Astrocyte (in vitro differentiated cells and primary cell): ENCODE results near the gene DNAJA1. TPM values are rescaled to one million over a fixed set of nuclear protein-coding genes. Genes with fewer than 3 reads are reported as not detected.
A peak's percentile ranks its signal among the peaks of the same experiment; 100 is the strongest.

Source experiments
- DNase-seq: peaks from one replicate; pipeline ENCODE4 v3.0.0-alpha.2; 2010; ENCODE audit warnings: low read depth
- FAIRE-seq: peaks from 2 replicates; lab custom pipeline; 2011; peaks lifted over from hg19 to GRCh38; lab: Jason Lieb, UNC
- H2AFZ ChIP-seq: 2 replicates; pipeline ENCODE4 v1.6.0; 2012; ENCODE audit warnings: low read depth, low read length, inconsistent platforms
- H3K27ac ChIP-seq: 2 replicates; pipeline ENCODE4 v1.5.1; 2011; ENCODE audit warnings: low read depth, low read length, inconsistent platforms
- H3K27me3 ChIP-seq: 2 replicates; pipeline ENCODE4 v1.6.0; 2011; ENCODE audit warnings: low read length, inconsistent platforms; ENCODE audit not compliant: insufficient read depth
- H3K36me3 ChIP-seq: 2 replicates; pipeline ENCODE4 v1.5.1; 2011; ENCODE audit warnings: low read length, inconsistent platforms; ENCODE audit not compliant: insufficient read depth
- H3K4me1 ChIP-seq: 2 replicates; pipeline ENCODE4 v1.5.1; 2011; ENCODE audit warnings: low read length, inconsistent platforms; ENCODE audit not compliant: insufficient read depth
- H3K4me2 ChIP-seq: 2 replicates; pipeline ENCODE4 v1.6.0; 2012; ENCODE audit warnings: low read length, inconsistent platforms
- H3K4me3 ChIP-seq: 2 replicates; pipeline ENCODE4 v1.5.1; 2011; ENCODE audit warnings: low read depth, mild to moderate bottlenecking, low read length, inconsistent platforms; ENCODE audit not compliant: insufficient read depth
- H3K79me2 ChIP-seq: 2 replicates; pipeline ENCODE4 v1.6.0; 2012; ENCODE audit warnings: mild to moderate bottlenecking, low read length, inconsistent platforms; ENCODE audit not compliant: insufficient read depth
- H3K9ac ChIP-seq: 2 replicates; pipeline ENCODE4 v1.6.0; 2012; ENCODE audit warnings: mild to moderate bottlenecking, low read length, inconsistent platforms
- H3K9me3 ChIP-seq: 2 replicates; pipeline ENCODE4 v1.5.1; 2012; ENCODE audit warnings: low read depth, mild to moderate bottlenecking, low read length, inconsistent platforms; ENCODE audit not compliant: insufficient read depth
- H4K20me1 ChIP-seq: 2 replicates; pipeline ENCODE4 v1.6.0; 2012; ENCODE audit warnings: low read length, inconsistent platforms; ENCODE audit not compliant: insufficient read depth
- H3K27ac Mint-ChIP-seq: one replicate; pipeline ENCODE4 v1.8.0; 2021; ENCODE audit warnings: mild to moderate bottlenecking, mixed read lengths; ENCODE audit not compliant: unreplicated experiment
- H3K27me3 Mint-ChIP-seq: one replicate; pipeline ENCODE4 v1.8.0; 2021; ENCODE audit warnings: low read depth, mixed read lengths; ENCODE audit not compliant: unreplicated experiment
- H3K36me3 Mint-ChIP-seq: one replicate; pipeline ENCODE4 v1.8.0; 2021; ENCODE audit warnings: low read depth, mixed read lengths; ENCODE audit not compliant: unreplicated experiment
- H3K4me1 Mint-ChIP-seq: one replicate; pipeline ENCODE4 v1.8.0; 2021; ENCODE audit warnings: low read depth, mixed read lengths; ENCODE audit not compliant: unreplicated experiment
- H3K4me3 Mint-ChIP-seq: one replicate; pipeline ENCODE4 v1.8.0; 2021; ENCODE audit warnings: mild to moderate bottlenecking, moderate library complexity, mixed read lengths; ENCODE audit not compliant: unreplicated experiment
- H3K9me3 Mint-ChIP-seq: one replicate; pipeline ENCODE4 v1.8.0; 2021; ENCODE audit warnings: mild to moderate bottlenecking, mixed read lengths; ENCODE audit not compliant: unreplicated experiment
- CTCF ChIP-seq: IDR thresholded peaks from 2 replicates; pipeline ENCODE4 v1.5.1; 2011; ENCODE audit warnings: low read depth, mild to moderate bottlenecking, inconsistent platforms, low read length, moderate library complexity; ENCODE audit not compliant: insufficient read depth
- EZH2 ChIP-seq: IDR thresholded peaks from 2 replicates; pipeline ENCODE4 v1.6.1; 2012; ENCODE audit warnings: mild to moderate bottlenecking, low read length, inconsistent platforms; ENCODE audit not compliant: insufficient read depth
- total RNA-seq: library from RNA; stranded (reverse); gene quantifications from 2 replicates; pipeline ENCODE4 v1.2.1, GENCODE V29; 2021

Gene DNAJA1
- total RNA-seq, 1 donor from 2014 or later, result 277 TPM

- H3K27me3 ChIP-seq, result no peaks in the 10 kb centered on the region
- H3K9me3 Mint-ChIP-seq, result no peaks in the 10 kb centered on the region
- peak within 1 kb of the TSS; percentile 93 for H2AFZ ChIP-seq
- H3K79me2 ChIP-seq, result peaks cover 47% of the 10 kb centered on the region
- H3K9me3 ChIP-seq, result no peaks in the 10 kb centered on the region
- peaks cover 8% of the 10 kb centered on the region for H3K36me3 Mint-ChIP-seq
- H3K4me3 ChIP-seq, result peak within 1 kb of the TSS; percentile 92
- peak; percentile 23 for FAIRE-seq
- peak within 1 kb of the TSS; percentile 97 for H3K4me2 ChIP-seq
- H3K4me1 ChIP-seq, result peaks cover 7% of the 10 kb centered on the region
- peak within 1 kb of the TSS; percentile 99 for H3K9ac ChIP-seq
- H3K27me3 Mint-ChIP-seq, result no peaks in the 10 kb centered on the region
- H3K27ac Mint-ChIP-seq, result peak within 1 kb of the TSS; percentile 99
- H3K4me3 Mint-ChIP-seq, result peak within 1 kb of the TSS; percentile 99
- H3K27ac ChIP-seq, result peak within 1 kb of the TSS; percentile 97
- peak; percentile 92 for DNase-seq
- H3K36me3 ChIP-seq, result peaks cover 3% of the 10 kb centered on the region
- H3K4me1 Mint-ChIP-seq, result peaks cover 3% of the 10 kb centered on the region
- peaks cover 16% of the 10 kb centered on the region for H4K20me1 ChIP-seq
- no peak for TF ChIP-seq CTCF
- TF ChIP-seq EZH2, result no peak
Measured at GRCh38 chr9:33076046-33077004, 51.3 kb downstream of the DNAJA1 start, which contains the start of gene SMU1. SMU1 (minus strand) TSS chr9:33076674; CDS start chr9:33076608, 66 bp downstream.

GRCh38 chr9:33080534-33080933 is 55.5 kb downstream of the DNAJA1 start:
- no peak for DNase-seq

More at GRCh38 chr9:33080534-33080933, 55.5 kb downstream of the DNAJA1 start:
- peak overlapping the region; percentile 68 for H3K9ac ChIP-seq
- no peak for FAIRE-seq
- H3K27me3 ChIP-seq, result no peaks in the 10 kb centered on the region
- H3K9me3 ChIP-seq, result no peaks in the 10 kb centered on the region
- H3K36me3 Mint-ChIP-seq, result peaks cover 4% of the 10 kb centered on the region
- peaks cover 10% of the 10 kb centered on the region for H3K79me2 ChIP-seq
- H3K27me3 Mint-ChIP-seq, result peaks cover 3% of the 10 kb centered on the region
- no peaks in the 10 kb centered on the region for H3K4me1 Mint-ChIP-seq
- H3K4me3 ChIP-seq, result no peak overlapping the region
- TF ChIP-seq CTCF, result no peak
- no peak for TF ChIP-seq EZH2
- H4K20me1 ChIP-seq, result no peaks in the 10 kb centered on the region
- peak overlapping the region; percentile 82 for H3K4me2 ChIP-seq
- peaks cover 7% of the 10 kb centered on the region for H3K4me1 ChIP-seq
- H3K27ac Mint-ChIP-seq, result no peak overlapping the region
- no peaks in the 10 kb centered on the region for H3K36me3 ChIP-seq
- H3K4me3 Mint-ChIP-seq, result no peak overlapping the region
- no peak overlapping the region for H3K27ac ChIP-seq
- H2AFZ ChIP-seq, result peak overlapping the region; percentile 53
- H3K9me3 Mint-ChIP-seq, result peaks cover 1% of the 10 kb centered on the region
